SK-N-SH (cell line): Measurements from ENCODE around the gene SENP1. TPM values are rescaled to one million over a fixed set of nuclear protein-coding genes. Genes with fewer than 3 reads are reported as not detected.
"Not testable (repeated sequence)": the region's sequence is repeated elsewhere in the genome, so short reads cannot be mapped to it uniquely, and the experiment has no call there.

ENCODE experiments used
- CTCF ChIA-PET: fragments of 300-600, 350-600 bp; formaldehyde crosslinking; extraction: SDS; loops from one replicate; lab custom pipeline; 2021; lab: Yijun Ruan, JAX
- POLR2A ChIA-PET: fragments of 350-600 bp; sonication (Branson Sonifier 250); formaldehyde crosslinking; extraction: SDS; loops from one replicate; lab custom pipeline; 2020; ENCODE audit warnings: antibody characterized with exemption, inconsistent platforms; lab: Yijun Ruan, JAX
- DNase-seq: peaks from one replicate; pipeline ENCODE4 v3.0.0; 2012
- H2AFZ ChIP-seq: fragments of 200-600 bp; sonication (generic); 2 replicates; pipeline ENCODE4 v1.8.1; 2016; ENCODE audit warnings: antibody characterized with exemption, mild to moderate bottlenecking, low read depth
- H3F3A ChIP-seq: fragments of 200-600 bp; sonication (generic); replicated peaks from 2 replicates; pipeline ENCODE3; 2016; ENCODE audit warnings: antibody characterized with exemption, mild to moderate bottlenecking; ENCODE audit not compliant: insufficient read depth
- H3K27ac ChIP-seq, 2 experiments: fragments of 200-500 bp in 1 of 2; fragments of 200-600 bp in 1 of 2; sonication (Bioruptor generic) in 1 of 2; sonication (generic), shearing (Covaris generic) in 1 of 2; 2 replicates each; pipeline versions ENCODE4 v1.5.1 to v1.6.1; 2014 to 2016; ENCODE audit warnings: low read depth in 2 of 2, inconsistent platforms in 1 of 2, low read length in 1 of 2, mild to moderate bottlenecking in 1 of 2, mixed read lengths in 1 of 2
- H3K27me3 ChIP-seq: fragments of 200-600 bp; sonication (generic), shearing (Covaris generic); 2 replicates; pipeline ENCODE4 v1.6.1; 2016; ENCODE audit warnings: mixed run types; ENCODE audit not compliant: insufficient read depth
- H3K36me3 ChIP-seq, 2 experiments: fragments of 200-500 bp in 1 of 2; fragments of 200-600 bp in 1 of 2; sonication (Bioruptor generic) in 1 of 2; sonication (generic) in 1 of 2; replicated peaks in 1 of 2; 2 replicates each; pipeline versions ENCODE3 to v1.5.1; 2014 to 2016; ENCODE audit warnings: low read length in 1 of 2, mild to moderate bottlenecking in 1 of 2; ENCODE audit not compliant: insufficient read depth in 2 of 2, control insufficient read depth in 1 of 2
- H3K4me1 ChIP-seq, 2 experiments: fragments of 200-500 bp in 1 of 2; fragments of 200-600 bp in 1 of 2; sonication (Bioruptor generic) in 1 of 2; sonication (generic), shearing (Covaris generic) in 1 of 2; 2 replicates each; pipeline versions ENCODE4 v1.5.1 to v1.6.1; 2014 to 2016; ENCODE audit warnings: low read depth in 1 of 2, low read length in 1 of 2, mixed run types in 1 of 2; ENCODE audit not compliant: insufficient read depth in 2 of 2, control insufficient read depth in 1 of 2
- H3K4me2 ChIP-seq: fragments of 200-600 bp; sonication (generic), shearing (Covaris generic); 2 replicates; pipeline ENCODE4 v1.6.1; 2017; ENCODE audit warnings: mixed run types
- H3K4me3 ChIP-seq, 2 experiments: fragments of 200-500 bp in 1 of 2; fragments of 200-600 bp in 1 of 2; sonication (Bioruptor generic) in 1 of 2; sonication (generic), shearing (Covaris generic) in 1 of 2; 2 replicates each; pipeline versions ENCODE4 v1.5.1 to v1.8.1; 2014 to 2016; ENCODE audit warnings: low read depth in 2 of 2, inconsistent platforms in 1 of 2, low read length in 1 of 2, mild to moderate bottlenecking in 1 of 2, mixed read lengths in 1 of 2, moderate library complexity in 1 of 2
- H3K79me2 ChIP-seq: fragments of 200-600 bp; sonication (generic); 2 replicates; pipeline ENCODE4 v1.8.1; 2017; ENCODE audit warnings: mild to moderate bottlenecking; ENCODE audit not compliant: insufficient read depth
- H3K9ac ChIP-seq: fragments of 200-600 bp; sonication (generic); 2 replicates; pipeline ENCODE4 v1.6.1; 2017; ENCODE audit warnings: mixed run types
- H3K9me2 ChIP-seq: fragments of 200-600 bp; sonication (generic); 2 replicates; pipeline ENCODE4 v1.6.1; 2017; ENCODE audit warnings: mixed run types
- H3K9me3 ChIP-seq: fragments of 200-600 bp; sonication (generic); 2 replicates; pipeline ENCODE4 v1.6.1; 2017; ENCODE audit warnings: mixed run types, mild to moderate bottlenecking, moderate library complexity
- H4K20me1 ChIP-seq: fragments of 200-600 bp; sonication (generic); 2 replicates; pipeline ENCODE4 v1.6.1; 2017; ENCODE audit warnings: mild to moderate bottlenecking, mixed run types; ENCODE audit not compliant: insufficient read depth
- FOSL2 ChIP-seq: IDR thresholded peaks from 2 replicates; pipeline ENCODE4 v1.4.0; 2012; ENCODE audit warnings: low read depth, mild to moderate bottlenecking, moderate library complexity, borderline replicate concordance
- RCOR1 ChIP-seq: fragments of 150-350 bp; IDR thresholded peaks from 2 replicates; pipeline ENCODE4 v1.6.1; 2017; ENCODE audit warnings: antibody characterized with exemption, low read length
- TAF1 ChIP-seq: IDR thresholded peaks from 2 replicates; pipeline ENCODE4 v1.6.1; 2012; ENCODE audit warnings: low read depth, mild to moderate bottlenecking, low read length, moderate library complexity, borderline replicate concordance
- TEAD4 ChIP-seq: IDR thresholded peaks from 2 replicates; pipeline ENCODE4 v1.4.0; 2012; ENCODE audit warnings: mild to moderate bottlenecking, borderline replicate concordance; ENCODE audit not compliant: insufficient read depth
- WGBS: methylation state at CpG from one replicate; pipeline ENCODE4 v1.1.6; 2017; ENCODE audit warnings: low lambda C conversion rate; 5-methylcytosine and 5-hydroxymethylcytosine counted together
- polyA plus RNA-seq, 3 experiments: library from polyadenylated mRNA; depleted of rRNA; stranded (reverse); fragments of >200 nt; gene quantifications; 2 replicates each; pipeline ENCODE4 v1.2.3, GENCODE V29; 2012
- TF ChIP-seq, protein P1 (sequence below): IDR thresholded peaks from 2 replicates; pipeline ENCODE4 v1.4.0; 2012; ENCODE audit warnings: low read depth, borderline replicate concordance
- TF ChIP-seq, protein P2 (sequence below): fragments of 150-350 bp; IDR thresholded peaks from 2 replicates; pipeline ENCODE4 v1.6.1; 2016; ENCODE audit warnings: mild to moderate bottlenecking, low read depth, low read length

Gene SENP1
- polyA plus RNA-seq, 1 of the 3 experiments (the other 2 are of a cell fraction): 5.6 TPM

DNA sequence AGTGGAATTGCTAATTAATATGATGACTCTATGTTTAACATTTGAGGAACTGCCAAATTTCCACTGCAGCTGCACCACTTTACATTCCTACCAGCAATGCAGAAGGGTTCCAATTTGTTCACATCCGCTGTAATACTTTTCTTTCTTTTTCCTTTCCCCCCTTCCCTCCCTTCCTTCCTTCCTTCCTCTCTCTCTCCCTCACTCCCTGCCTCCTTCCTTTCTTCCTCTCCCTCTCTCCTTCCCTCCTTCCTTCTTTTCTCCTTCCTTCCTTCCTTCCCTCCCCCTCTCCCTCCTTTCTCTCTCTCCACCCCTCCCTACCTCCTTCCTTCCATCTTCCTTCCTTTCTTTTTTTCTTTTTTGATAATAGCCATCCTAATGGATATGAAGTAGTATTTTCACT lies 10.1 kb upstream of the SENP1 start (continued):
- TF ChIP-seq TAF1 (no peak), TEAD4 (no peak)
- TF ChIP-seq, protein P1, sequence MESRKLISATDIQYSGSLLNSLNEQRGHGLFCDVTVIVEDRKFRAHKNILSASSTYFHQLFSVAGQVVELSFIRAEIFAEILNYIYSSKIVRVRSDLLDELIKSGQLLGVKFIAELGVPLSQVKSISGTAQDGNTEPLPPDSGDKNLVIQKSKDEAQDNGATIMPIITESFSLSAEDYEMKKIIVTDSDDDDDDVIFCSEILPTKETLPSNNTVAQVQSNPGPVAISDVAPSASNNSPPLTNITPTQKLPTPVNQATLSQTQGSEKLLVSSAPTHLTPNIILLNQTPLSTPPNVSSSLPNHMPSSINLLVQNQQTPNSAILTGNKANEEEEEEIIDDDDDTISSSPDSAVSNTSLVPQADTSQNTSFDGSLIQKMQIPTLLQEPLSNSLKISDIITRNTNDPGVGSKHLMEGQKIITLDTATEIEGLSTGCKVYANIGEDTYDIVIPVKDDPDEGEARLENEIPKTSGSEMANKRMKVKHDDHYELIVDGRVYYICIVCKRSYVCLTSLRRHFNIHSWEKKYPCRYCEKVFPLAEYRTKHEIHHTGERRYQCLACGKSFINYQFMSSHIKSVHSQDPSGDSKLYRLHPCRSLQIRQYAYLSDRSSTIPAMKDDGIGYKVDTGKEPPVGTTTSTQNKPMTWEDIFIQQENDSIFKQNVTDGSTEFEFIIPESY: no peak
- TF ChIP-seq, protein P2, sequence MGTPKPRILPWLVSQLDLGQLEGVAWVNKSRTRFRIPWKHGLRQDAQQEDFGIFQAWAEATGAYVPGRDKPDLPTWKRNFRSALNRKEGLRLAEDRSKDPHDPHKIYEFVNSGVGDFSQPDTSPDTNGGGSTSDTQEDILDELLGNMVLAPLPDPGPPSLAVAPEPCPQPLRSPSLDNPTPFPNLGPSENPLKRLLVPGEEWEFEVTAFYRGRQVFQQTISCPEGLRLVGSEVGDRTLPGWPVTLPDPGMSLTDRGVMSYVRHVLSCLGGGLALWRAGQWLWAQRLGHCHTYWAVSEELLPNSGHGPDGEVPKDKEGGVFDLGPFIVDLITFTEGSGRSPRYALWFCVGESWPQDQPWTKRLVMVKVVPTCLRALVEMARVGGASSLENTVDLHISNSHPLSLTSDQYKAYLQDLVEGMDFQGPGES: no peak
- TF ChIP-seq, all 33 proteins: peak for 0

DNA sequence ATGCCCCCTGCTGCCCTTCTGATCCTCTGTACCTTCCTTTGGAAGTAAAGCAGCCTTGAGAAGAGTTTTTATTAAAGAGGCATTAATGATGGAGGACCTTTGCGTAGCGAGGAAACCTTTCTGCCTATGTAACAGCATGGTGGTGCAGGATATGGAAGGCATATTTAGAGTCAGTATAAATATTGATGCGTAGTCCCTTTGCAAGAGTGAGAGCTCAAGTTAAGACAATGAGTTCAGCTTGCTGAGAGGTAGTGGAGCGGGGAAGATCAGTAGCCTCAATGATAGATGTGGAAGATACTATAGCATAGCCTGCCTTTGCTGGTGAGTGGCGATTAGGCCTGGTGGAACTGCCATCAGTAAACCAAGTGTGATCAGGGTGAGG lies 5.4 kb upstream of the SENP1 start:
- POLR2A ChIA-PET, H3K4me3 ChIP-seq, DNase-seq, CTCF ChIA-PET, H3K9me3 ChIP-seq, H4K20me1 ChIP-seq, H3K9me2 ChIP-seq, H3K27ac ChIP-seq, H3F3A ChIP-seq, H2AFZ ChIP-seq, H3K79me2 ChIP-seq, H3K36me3 ChIP-seq, H3K9ac ChIP-seq, H3K4me2 ChIP-seq, H3K4me1 ChIP-seq: not testable (repeated sequence)
- 83% methylated on average over 5 of the region's 5 CpGs for WGBS
- peaks cover 16% of the 10 kb centered on the region; the same call in 1 of the 2 replicates for H3K27me3 ChIP-seq

DNA sequence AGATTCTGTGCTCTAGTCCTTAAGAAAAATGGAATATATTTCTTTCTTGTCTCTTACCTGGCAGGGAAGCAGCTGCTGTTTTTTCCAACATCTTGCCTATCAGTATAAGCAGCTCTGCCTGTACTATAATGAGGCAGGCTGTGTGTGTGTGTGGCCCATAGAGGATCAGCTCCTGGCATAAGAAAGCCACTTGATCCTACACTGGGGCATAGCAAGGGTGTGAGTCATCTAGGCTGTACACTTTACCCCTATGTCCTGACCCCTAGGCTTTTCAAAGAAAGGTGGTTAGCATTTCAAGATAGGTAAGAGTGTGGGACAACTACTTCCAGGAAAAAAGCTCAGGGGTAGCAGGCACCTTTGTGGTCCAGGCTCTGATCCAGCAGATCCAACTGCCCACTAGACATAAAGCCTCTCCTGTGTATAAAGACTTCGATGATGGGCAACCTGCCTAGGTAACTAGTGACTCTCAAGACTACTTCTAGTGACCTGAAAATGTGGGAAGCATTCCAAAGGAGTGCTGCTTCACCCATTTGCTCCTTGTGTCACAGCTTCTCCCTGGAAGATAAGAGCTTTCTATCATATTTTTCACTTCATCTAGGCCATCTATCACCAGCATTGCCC lies 4.9 kb upstream of the SENP1 start:
- no peaks in the 10 kb centered on the region for H4K20me1 ChIP-seq
- ChIA-PET CTCF (no interaction called here), POLR2A (no interaction called here)
- H3K9me3 ChIP-seq: no peaks in the 10 kb centered on the region
- H2AFZ ChIP-seq: no peak overlapping the region
- peaks cover 5 to 6% of the 10 kb centered on the region in 2 experiments; a peak in 3 of 4 replicates for H3K4me1 ChIP-seq
- WGBS: 14% methylated on average over 1 of the region's 1 CpG
- H3K4me2 ChIP-seq: no peak overlapping the region
- no peaks in the 10 kb centered on the region for H3F3A ChIP-seq
- no peak overlapping the region for H3K4me3 ChIP-seq
- no peak overlapping the region for H3K9ac ChIP-seq
- no peak for DNase-seq
- no peaks in the 10 kb centered on the region for H3K9me2 ChIP-seq
- no peak overlapping the region for H3K27ac ChIP-seq
- no peak for TF ChIP-seq RCOR1
- no peak for TF ChIP-seq FOSL2
- TF ChIP-seq, protein P1: no peak
- no peaks in the 10 kb centered on the region for H3K36me3 ChIP-seq
- H3K79me2 ChIP-seq: peaks cover 4% of the 10 kb centered on the region; the same call in 1 of the 2 replicates
- H3K27me3 ChIP-seq: peaks cover 16% of the 10 kb centered on the region; the same call in 1 of the 2 replicates
